Measurements from ENCODE around the gene PRCD. TPM values are rescaled to one million over a fixed set of nuclear protein-coding genes. Genes with fewer than 3 reads are reported as not detected.
A peak's percentile ranks its signal among the peaks of the same experiment; 100 is the strongest.
"Not testable (repeated sequence)": the region's sequence is repeated elsewhere in the genome, so short reads cannot be mapped to it uniquely, and the experiment has no call there.

Gene PRCD
- total RNA-seq, 1 donor from 2014 or later: 5.3 TPM

DNA sequence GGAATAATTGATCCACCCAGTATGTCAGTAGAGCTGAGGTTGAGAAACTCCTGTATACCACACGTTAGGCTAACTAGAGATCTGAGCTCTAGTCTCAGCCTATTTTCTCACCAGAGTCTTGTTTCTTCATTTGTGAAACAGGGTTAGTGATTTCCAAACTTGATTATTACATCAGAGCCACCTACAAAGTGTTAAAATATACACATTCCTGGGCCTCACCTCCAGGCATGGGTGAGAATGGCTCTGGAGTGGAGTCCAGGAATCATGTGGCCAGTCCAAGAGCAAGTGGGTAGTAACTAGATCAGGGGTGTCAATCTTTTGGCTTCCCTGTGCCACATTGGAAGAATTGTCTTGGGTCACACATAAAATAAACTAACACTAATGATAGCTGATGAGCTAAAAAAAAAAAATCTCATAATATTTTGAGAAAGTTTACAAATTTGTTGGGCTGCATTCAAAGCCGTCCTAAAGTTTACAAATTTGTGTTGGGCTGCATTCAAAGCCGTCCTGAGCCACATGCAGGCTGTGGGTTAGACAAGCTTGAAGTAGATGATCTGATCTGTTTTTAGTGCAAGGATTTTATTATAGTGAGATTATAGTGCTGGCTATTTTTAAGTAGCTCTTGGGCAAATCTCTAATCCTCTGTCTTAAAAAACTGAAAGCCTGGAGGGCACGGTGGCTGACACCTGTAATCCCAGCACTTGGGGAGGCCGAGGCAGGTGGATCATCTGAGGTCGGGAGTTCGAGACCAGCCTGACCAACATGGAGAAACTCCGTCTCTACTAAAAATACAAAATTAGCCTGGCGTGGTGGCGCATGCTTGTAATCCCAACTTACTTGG is 20.4 kb downstream of the PRCD start:
- DNase-seq (no peak), ATAC-seq (ENCODE audit: low read depth) (no peak)
- CTCF ChIA-PET: interaction anchor here (0.7 to 2.0 kb wide), 5 partner anchors 14 to 585 kb away, joined by 3 to 12 read pairs (median 3); no protein-coding TSS in a partner anchor
- H3K36me3 Mint-ChIP-seq (ENCODE audit: low read depth): peaks cover 58% of the 10 kb centered on the region
- POLR2A ChIA-PET: interaction anchor here (0.7 to 1.5 kb wide), 3 partner anchors 32 to 439 kb away, joined by 3 to 5 read pairs (median 4); partner anchors contain the start of genes JMJD6 and METTL23
- H3K4me3 Mint-ChIP-seq: peak overlapping the region; percentile 50
- intact Hi-C loops (cut with micrococcal nuclease): no loop called here
- no peaks in the 10 kb centered on the region for H3K27me3 Mint-ChIP-seq
- no peak overlapping the region for H3K27ac Mint-ChIP-seq
- H3K9me3 Mint-ChIP-seq: no peaks in the 10 kb centered on the region
- TF ChIP-seq, protein P1, sequence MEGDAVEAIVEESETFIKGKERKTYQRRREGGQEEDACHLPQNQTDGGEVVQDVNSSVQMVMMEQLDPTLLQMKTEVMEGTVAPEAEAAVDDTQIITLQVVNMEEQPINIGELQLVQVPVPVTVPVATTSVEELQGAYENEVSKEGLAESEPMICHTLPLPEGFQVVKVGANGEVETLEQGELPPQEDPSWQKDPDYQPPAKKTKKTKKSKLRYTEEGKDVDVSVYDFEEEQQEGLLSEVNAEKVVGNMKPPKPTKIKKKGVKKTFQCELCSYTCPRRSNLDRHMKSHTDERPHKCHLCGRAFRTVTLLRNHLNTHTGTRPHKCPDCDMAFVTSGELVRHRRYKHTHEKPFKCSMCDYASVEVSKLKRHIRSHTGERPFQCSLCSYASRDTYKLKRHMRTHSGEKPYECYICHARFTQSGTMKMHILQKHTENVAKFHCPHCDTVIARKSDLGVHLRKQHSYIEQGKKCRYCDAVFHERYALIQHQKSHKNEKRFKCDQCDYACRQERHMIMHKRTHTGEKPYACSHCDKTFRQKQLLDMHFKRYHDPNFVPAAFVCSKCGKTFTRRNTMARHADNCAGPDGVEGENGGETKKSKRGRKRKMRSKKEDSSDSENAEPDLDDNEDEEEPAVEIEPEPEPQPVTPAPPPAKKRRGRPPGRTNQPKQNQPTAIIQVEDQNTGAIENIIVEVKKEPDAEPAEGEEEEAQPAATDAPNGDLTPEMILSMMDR (IDR thresholded peaks at IDR 0.05): no peak
- H3K4me1 Mint-ChIP-seq: peaks cover 70% of the 10 kb centered on the region

DNA sequence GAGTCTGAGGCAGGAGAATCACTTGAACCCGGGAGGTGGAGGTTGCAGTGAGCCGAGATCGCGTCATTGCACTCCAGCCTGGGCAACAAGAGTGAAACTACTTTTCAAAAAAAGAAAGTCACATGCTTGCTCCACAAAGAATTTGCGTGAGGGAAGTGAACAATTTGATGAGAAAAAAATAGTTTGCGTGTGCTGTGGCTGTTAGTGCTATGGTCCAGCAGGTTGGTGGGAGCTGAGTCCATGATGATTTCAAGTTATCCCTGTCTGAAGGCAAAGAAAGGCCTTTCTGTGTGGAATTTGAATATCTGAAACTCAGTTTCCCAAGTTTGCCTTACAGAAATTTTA is 21.0 kb downstream of the PRCD start:
- intact Hi-C loops (cut with micrococcal nuclease): no loop called here
- POLR2A ChIA-PET: interaction anchor here (1.5 kb wide), 1 partner anchor 33 kb away, joined by 4 read pairs; no protein-coding TSS in a partner anchor
- H3K27me3 Mint-ChIP-seq: no peaks in the 10 kb centered on the region
- no peak overlapping the region for H3K27ac Mint-ChIP-seq
- ATAC-seq (ENCODE audit: low read depth) (no peak), DNase-seq (no peak)
- TF ChIP-seq, protein P1 (IDR thresholded peaks at IDR 0.05): no peak
- peak overlapping the region; percentile 41 for H3K4me3 Mint-ChIP-seq
- CTCF ChIA-PET: interaction anchor here (0.7 to 2.0 kb wide), 3 partner anchors 63 to 584 kb away, joined by 3 to 12 read pairs (median 3); no protein-coding TSS in a partner anchor
- H3K9me3 Mint-ChIP-seq: no peaks in the 10 kb centered on the region
- peaks cover 66% of the 10 kb centered on the region for H3K4me1 Mint-ChIP-seq
- peaks cover 64% of the 10 kb centered on the region for H3K36me3 Mint-ChIP-seq (ENCODE audit: low read depth)

DNA sequence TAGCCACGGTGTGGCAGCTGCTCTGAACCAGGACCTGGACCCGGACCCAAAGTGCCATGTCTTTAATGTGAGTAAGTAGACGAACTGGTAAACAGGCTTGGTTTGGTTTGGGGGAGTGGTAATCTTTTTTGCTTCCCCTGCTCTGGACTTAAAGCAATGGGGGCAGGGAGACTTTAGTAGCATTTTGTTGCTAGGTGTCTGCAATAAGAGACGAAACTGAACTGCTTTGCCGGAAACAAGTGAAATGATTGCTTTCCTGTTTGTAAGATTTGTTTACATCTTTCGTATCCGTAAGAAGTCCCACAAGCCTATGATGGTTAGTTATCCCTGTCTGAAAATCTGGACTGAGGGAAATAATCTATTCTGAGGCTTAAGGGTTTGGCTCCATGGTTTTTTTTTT is 21.5 kb downstream of the PRCD start:
- peaks cover 68% of the 10 kb centered on the region for H3K4me1 Mint-ChIP-seq
- TF ChIP-seq, protein P1 (IDR thresholded peaks at IDR 0.05): no peak
- DNase-seq (no peak), ATAC-seq (ENCODE audit: low read depth) (no peak)
- peak overlapping the region; percentile 50 for H3K4me3 Mint-ChIP-seq
- H3K36me3 Mint-ChIP-seq (ENCODE audit: low read depth): peaks cover 69% of the 10 kb centered on the region
- POLR2A ChIA-PET: interaction anchor here (1.5 kb wide), 1 partner anchor 33 kb away, joined by 4 read pairs; no protein-coding TSS in a partner anchor
- intact Hi-C loops (cut with micrococcal nuclease): no loop called here
- CTCF ChIA-PET: interaction anchor here (0.7 to 2.0 kb wide), 2 partner anchors 63 to 153 kb away, joined by 3 to 12 read pairs; no protein-coding TSS in a partner anchor
- no peak overlapping the region for H3K27ac Mint-ChIP-seq
- H3K9me3 Mint-ChIP-seq: no peaks in the 10 kb centered on the region
- H3K27me3 Mint-ChIP-seq: no peaks in the 10 kb centered on the region

DNA sequence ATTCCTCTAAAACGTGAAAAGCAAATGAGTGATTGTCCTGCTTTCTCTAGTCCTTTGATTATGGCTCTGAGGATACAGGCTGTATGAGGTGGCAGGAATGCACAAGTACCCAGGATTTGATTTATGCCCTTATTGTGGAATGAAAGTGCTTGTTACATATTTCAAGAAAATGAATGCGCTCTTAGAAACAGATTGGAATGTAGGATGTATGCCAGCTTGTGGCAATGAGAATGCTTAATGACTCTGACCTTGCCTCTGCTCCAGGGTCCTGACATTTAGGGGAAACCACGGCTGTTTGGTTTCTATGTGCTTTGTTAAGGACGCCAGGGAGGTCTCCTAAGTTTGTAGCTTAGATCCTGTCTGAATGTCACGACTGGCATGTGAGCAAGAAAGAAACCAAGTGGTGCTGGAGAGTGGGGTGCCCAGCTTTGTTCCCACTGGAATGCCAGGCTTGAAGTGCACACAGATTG is 22.0 kb downstream of the PRCD start:
- Mint-ChIP-seq H3K4me3 (peak overlapping the region; percentile 50), H3K27me3 (no peaks in the 10 kb centered on the region), H3K9me3 (no peaks in the 10 kb centered on the region), H3K36me3 (ENCODE audit: low read depth) (peaks cover 73% of the 10 kb centered on the region), H3K27ac (no peak overlapping the region), H3K4me1 (peaks cover 63% of the 10 kb centered on the region)
- ChIA-PET POLR2A (no interaction called here), CTCF (interaction anchor here (0.7 kb wide), 1 partner anchor 152 kb away, joined by 3 read pairs; no protein-coding TSS in a partner anchor)
- intact Hi-C loops (cut with micrococcal nuclease): no loop called here
- DNase-seq (no peak), ATAC-seq (ENCODE audit: low read depth) (no peak)
- TF ChIP-seq, protein P1 (IDR thresholded peaks at IDR 0.05): no peak

DNA sequence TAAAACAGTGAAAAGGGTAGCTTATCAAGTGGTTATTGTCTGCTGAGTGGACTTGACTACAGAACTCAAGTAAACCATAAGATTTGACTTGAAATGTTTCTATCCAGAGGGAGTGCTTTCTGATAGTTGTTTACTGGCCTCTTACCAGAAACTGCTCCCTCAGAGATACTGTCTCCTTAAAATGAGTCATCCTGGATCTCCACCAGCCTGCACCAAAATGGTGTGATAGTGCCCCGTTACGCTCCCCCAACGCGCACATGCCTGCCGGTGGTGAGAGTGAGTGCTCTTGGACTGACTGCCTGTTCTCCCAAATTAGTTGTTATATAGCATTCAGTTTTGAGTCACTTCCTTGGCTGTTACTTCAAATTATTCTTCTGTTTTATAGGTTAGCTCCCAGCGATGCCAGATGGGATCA is 22.9 kb downstream of the PRCD start:
- intact Hi-C loops (cut with micrococcal nuclease): no loop called here
- no peaks in the 10 kb centered on the region for H3K27me3 Mint-ChIP-seq
- ChIA-PET CTCF (no interaction called here), POLR2A (interaction anchor here (0.7 kb wide), 1 partner anchor 428 kb away, joined by 5 read pairs; no protein-coding TSS in a partner anchor)
- H3K36me3 Mint-ChIP-seq (ENCODE audit: low read depth): peaks cover 69% of the 10 kb centered on the region
- H3K4me3 Mint-ChIP-seq: peak overlapping the region; percentile 17
- H3K27ac Mint-ChIP-seq: no peak overlapping the region
- H3K4me1 Mint-ChIP-seq: peaks cover 63% of the 10 kb centered on the region
- ATAC-seq (ENCODE audit: low read depth) (no peak), DNase-seq (no peak)
- TF ChIP-seq, protein P1 (IDR thresholded peaks at IDR 0.05): no peak
- H3K9me3 Mint-ChIP-seq: no peaks in the 10 kb centered on the region

DNA sequence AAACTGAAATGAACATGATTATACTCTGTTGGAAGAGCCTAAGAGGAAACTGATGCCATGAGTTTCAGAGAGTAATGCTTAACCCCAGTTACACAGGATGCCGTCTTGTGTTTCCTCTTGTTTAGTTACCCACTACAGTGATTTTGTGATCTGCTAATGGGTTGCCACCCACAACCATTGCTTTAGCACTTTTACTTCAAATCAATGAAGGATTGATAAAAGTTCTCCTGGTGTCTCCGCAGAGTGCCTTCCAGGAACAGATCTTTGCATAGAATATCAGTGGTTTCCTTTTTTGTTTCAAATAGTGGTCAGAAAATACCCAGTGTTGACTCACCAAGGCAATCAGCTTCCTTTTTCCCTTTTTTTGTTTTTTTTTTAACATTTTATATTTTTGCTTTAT is 23.5 kb downstream of the PRCD start:
- peaks cover 64% of the 10 kb centered on the region for H3K4me1 Mint-ChIP-seq
- DNase-seq; H3K27me3 Mint-ChIP-seq; CTCF ChIA-PET; H3K4me3 Mint-ChIP-seq; intact Hi-C loops (cut with micrococcal nuclease); ATAC-seq (ENCODE audit: low read depth); H3K9me3 Mint-ChIP-seq; H3K27ac Mint-ChIP-seq: not testable (repeated sequence)
- peaks cover 69% of the 10 kb centered on the region for H3K36me3 Mint-ChIP-seq (ENCODE audit: low read depth)
- POLR2A ChIA-PET: interaction anchor here (0.7 kb wide), 1 partner anchor 158 kb away, joined by 3 read pairs; no protein-coding TSS in a partner anchor

DNA sequence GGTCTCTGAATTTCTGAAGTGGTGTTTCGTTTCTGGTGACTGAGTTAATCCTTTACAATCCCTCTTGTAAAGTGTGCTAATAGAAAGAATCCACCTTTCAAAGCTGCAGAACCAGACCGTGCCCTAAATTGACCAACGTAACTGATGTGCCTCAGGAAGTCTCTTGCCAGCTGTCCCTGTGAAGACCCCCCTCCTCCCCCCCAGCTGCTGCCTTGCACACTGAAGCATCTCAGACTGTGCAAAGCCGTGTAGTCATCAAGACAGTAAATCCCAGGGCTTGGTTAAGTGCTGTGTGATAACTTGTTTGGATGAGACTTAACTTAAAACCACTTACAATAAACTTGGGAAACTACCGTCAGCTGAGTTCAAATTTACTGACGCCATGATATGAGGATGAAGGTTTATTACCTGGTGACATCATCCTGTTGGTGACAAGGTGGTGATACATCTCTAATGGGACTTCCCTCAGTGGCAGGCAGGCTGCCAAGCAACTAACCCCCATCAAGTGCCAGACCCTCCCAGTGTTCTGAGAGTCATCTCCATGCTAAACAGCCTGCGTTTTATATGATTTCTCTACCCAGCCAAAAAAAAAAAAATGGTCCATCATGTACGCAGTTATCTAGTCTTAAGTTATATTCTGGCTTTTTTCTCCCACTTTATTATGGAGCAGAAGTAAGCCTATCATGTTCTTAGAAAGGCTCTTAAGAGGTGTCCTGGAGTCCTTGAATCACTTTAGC is 25.3 kb downstream of the PRCD start:
- ATAC-seq (ENCODE audit: low read depth); H3K9me3 Mint-ChIP-seq; H3K27ac Mint-ChIP-seq; H3K4me3 Mint-ChIP-seq; intact Hi-C loops (cut with micrococcal nuclease); H3K27me3 Mint-ChIP-seq; CTCF ChIA-PET; DNase-seq; POLR2A ChIA-PET: not testable (repeated sequence)
- H3K36me3 Mint-ChIP-seq (ENCODE audit: low read depth): peaks cover 57% of the 10 kb centered on the region
- peaks cover 51% of the 10 kb centered on the region for H3K4me1 Mint-ChIP-seq

Data from activated B cell treated with CpG ODN at 0.5 μM for 24 hours (primary cell).